ENCODE results near the gene ITPR3.

The ITPR3 gene

GRCh38 chr6:33664506-33665057, 43.5 kb downstream of the ITPR3 start:
- in situ Hi-C loops (cut with MboI; ENCODE audit: low sequenced_read_pairs), result no loop called here

- in situ Hi-C loops (cut with MboI; ENCODE audit: low sequenced_read_pairs), result no loop called here
These were observed 44.8 kb downstream of the ITPR3 start for GRCh38 chr6:33665957-33666356.

- in situ Hi-C loops (cut with MboI; ENCODE audit: low sequenced_read_pairs), result no loop called here
These were observed 46.0 kb downstream of the ITPR3 start for GRCh38 chr6:33667072-33667471.

GRCh38 chr6:33667776-33668175, 46.7 kb downstream of the ITPR3 start:
- in situ Hi-C loops (cut with MboI; ENCODE audit: low sequenced_read_pairs), result no loop called here

GRCh38 chr6:33668328-33668727, 47.2 kb downstream of the ITPR3 start:
- in situ Hi-C loops (cut with MboI; ENCODE audit: low sequenced_read_pairs), result no loop called here

- in situ Hi-C loops (cut with MboI; ENCODE audit: low sequenced_read_pairs), result no loop called here
These were observed 47.8 kb downstream of the ITPR3 start for GRCh38 chr6:33668914-33669313.

- in situ Hi-C loops (cut with MboI; ENCODE audit: low sequenced_read_pairs), result no loop called here
These were observed 49.1 kb downstream of the ITPR3 start for GRCh38 chr6:33670086-33670660.

GRCh38 chr6:33670971-33671743, 50.0 kb downstream of the ITPR3 start:
- in situ Hi-C loops (cut with MboI; ENCODE audit: low sequenced_read_pairs), result no loop called here

GRCh38 chr6:33671744-33672072, 50.6 kb downstream of the ITPR3 start:
- in situ Hi-C loops (cut with MboI; ENCODE audit: low sequenced_read_pairs), result no loop called here

GRCh38 chr6:33672808-33673207, 51.7 kb downstream of the ITPR3 start:
- in situ Hi-C loops (cut with MboI; ENCODE audit: low sequenced_read_pairs), result no loop called here

GRCh38 chr6:33673851-33674250, 52.7 kb downstream of the ITPR3 start:
- in situ Hi-C loops (cut with MboI; ENCODE audit: low sequenced_read_pairs), result no loop called here

GRCh38 chr6:33675968-33676367, 54.8 kb downstream of the ITPR3 start:
- in situ Hi-C loops (cut with MboI; ENCODE audit: low sequenced_read_pairs), result no loop called here

GRCh38 chr6:33676416-33677142, 55.5 kb downstream of the ITPR3 start:
- in situ Hi-C loops (cut with MboI; ENCODE audit: low sequenced_read_pairs), result no loop called here

GRCh38 chr6:33677143-33677660, 56.1 kb downstream of the ITPR3 start:
- in situ Hi-C loops (cut with MboI; ENCODE audit: low sequenced_read_pairs), result no loop called here

- in situ Hi-C loops (cut with MboI; ENCODE audit: low sequenced_read_pairs), result no loop called here
These were observed 56.6 kb downstream of the ITPR3 start for GRCh38 chr6:33677689-33678088.

GRCh38 chr6:33678233-33678931, 57.3 kb downstream of the ITPR3 start:
- in situ Hi-C loops (cut with MboI; ENCODE audit: low sequenced_read_pairs), result no loop called here

- in situ Hi-C loops (cut with MboI; ENCODE audit: low sequenced_read_pairs), result no loop called here
These were observed 57.9 kb downstream of the ITPR3 start for GRCh38 chr6:33678932-33679490.

- in situ Hi-C loops (cut with MboI; ENCODE audit: low sequenced_read_pairs), result no loop called here
These were observed 58.6 kb downstream of the ITPR3 start for GRCh38 chr6:33679761-33680160.

- in situ Hi-C loops (cut with MboI; ENCODE audit: low sequenced_read_pairs), result no loop called here
These were observed 61.2 kb downstream of the ITPR3 start for GRCh38 chr6:33682341-33682740.

GRCh38 chr6:33683051-33683571, 62.0 kb downstream of the ITPR3 start:
- in situ Hi-C loops (cut with MboI; ENCODE audit: low sequenced_read_pairs), result no loop called here
